C1 segment of cervical spinal cord (tissue), 14 donors: ENCODE measurements around the gene CLIC6.

Experiments used
- DNase-seq, 14 donors: peaks; one replicate each; lab custom pipeline; 2025; lab: John Stamatoyannopoulos, UW

The CLIC6 gene

DNA sequence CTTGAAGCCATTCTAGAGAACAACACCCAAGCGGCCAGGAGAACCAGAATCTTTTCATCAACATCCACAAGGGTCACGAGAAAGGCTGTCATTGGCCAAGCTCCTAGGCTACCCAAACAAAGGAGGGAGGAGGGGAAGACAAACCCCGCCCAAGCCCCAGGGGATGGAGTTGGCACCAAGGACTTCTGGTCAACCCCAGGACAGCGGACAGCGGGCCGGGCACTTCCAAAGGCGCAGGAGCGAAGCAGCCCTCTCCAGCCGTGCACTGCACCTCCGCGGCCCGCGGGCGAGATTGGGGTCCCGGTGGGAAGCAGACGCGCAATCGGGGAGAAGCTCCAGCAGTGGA, at the start of gene CLIC6:
Gene CLIC6 (plus strand): TSS at position 192 of the 346 bp plus-strand sequence. CDS start 395 bp downstream, outside the sequence.
- no peak for DNase-seq

DNA sequence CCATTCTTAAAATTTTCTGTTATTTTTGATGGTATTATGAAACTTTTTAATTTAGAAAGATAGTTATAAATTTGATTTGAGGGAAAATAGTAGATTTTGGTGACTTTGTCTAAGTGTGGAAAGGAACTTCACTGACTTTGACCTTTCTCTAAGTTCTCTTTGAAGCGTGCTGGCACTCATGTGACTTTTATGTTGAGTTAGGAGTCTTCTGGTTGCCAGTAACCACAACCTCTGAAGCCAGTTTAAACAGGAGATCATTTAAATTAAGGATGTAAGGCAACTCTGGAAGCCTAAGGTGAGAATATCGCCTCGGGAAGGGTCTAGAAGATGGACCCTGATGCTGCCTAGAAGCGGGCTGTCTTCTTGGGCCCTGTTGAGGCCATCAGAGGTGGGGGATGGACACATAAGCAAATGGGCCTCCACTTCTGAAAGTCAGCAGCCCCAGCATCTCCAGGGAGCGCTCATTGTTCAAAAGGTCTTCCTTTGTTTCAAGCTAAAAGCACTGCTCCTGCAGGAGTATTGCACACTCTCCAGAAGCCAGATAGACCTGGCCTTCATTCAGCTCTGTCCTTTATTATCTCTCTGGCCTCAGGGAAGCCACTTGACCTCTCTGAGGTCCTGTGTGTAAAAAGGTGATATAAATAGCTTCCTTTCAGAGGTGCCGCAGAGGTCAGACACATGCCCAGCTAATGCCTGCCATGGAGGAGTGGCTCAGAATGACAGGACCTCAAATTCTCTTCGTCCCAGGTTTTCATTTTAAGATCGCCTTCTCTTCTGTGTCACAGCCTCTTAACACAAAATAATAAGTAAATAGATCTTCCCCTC, 48.7 kb upstream of the CLIC6 start:
- DNase-seq, result no peak

DNA sequence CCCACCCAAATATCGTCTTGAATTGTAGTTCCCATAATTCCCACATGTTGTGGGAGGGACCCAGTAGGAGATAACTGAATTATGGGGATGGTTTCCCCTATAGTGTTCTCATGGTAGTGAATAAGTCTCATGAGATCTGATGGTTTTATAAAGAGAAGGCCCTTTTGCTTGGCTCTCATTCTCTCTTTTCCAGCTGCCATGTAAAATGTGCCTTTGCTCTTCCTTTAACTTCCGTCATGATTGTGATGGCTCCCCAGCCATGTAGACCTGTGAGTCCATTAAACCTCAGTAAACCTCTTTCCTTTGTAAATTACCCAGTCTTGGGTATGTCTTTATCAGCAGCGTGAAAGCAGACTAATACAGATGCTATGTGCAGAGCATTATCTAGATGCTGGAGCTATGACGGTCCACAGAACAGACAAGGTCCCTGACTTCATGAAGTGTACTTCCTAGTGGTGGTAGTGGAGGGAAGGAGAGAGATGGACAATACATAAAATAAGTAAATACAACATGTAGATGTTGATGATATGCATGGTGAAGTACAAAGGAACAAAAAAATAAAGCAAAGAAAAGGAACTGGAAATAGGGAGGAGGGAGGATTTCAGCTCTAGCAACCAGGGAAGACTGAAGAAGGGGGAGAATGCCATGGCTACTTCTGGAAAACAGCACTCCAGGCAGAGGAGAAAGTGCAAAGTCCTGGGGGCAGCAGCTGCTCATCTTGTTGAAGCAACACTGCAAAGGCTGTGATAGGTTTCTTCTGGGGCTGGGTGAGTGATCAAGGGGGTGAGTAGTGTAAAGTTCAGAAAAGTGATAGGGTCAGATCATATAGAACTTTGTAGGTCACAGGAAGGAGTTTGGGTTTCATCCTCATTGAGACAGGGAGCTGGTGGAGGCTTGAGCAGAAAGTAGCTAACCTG, 47.1 kb upstream of the CLIC6 start:
- DNase-seq, result no peak

DNA sequence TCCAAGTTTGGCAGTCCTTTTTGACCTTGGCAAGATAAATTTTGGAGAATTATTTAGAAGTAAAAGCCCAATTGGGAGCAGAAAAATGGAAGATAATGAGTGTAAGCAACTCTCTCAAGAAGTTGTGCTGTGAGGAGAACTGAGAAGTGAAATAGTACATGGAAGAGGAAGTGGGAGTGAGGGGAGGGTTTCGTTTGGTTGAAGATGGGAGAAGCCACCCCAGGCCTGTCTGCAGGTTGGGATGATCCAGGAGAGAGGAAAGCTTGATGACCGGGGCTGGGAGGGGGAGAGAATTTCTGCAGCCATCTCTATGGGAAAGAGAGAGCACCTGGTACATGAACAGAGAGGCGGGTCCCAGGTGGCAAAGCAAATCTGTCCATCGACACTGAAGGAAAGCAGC, 45.3 kb upstream of the CLIC6 start:
- DNase-seq, result no peak

GRCh38 chr21:34625030-34625593, 43.7 kb upstream of the CLIC6 start:
- no peak for DNase-seq

DNA sequence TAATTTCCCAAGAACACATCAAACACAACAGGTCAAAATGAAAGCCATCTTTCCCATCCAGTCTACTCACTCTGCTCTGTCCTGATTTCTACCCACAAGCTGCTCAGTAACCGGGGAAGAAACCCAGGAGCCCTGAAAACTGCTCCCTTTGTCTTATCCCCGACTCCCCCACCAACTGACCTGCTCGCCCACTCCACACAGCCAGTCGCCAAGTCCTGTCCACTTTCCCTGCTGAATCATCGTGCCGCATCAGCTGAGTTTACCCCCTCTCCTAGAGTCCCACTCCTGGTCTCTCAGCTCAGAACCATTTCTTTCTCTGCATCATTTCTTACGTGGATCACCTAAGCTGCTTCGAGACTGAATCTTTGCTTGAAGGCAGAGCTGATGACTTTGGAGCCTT, 42.7 kb upstream of the CLIC6 start:
- no peak for DNase-seq

DNA sequence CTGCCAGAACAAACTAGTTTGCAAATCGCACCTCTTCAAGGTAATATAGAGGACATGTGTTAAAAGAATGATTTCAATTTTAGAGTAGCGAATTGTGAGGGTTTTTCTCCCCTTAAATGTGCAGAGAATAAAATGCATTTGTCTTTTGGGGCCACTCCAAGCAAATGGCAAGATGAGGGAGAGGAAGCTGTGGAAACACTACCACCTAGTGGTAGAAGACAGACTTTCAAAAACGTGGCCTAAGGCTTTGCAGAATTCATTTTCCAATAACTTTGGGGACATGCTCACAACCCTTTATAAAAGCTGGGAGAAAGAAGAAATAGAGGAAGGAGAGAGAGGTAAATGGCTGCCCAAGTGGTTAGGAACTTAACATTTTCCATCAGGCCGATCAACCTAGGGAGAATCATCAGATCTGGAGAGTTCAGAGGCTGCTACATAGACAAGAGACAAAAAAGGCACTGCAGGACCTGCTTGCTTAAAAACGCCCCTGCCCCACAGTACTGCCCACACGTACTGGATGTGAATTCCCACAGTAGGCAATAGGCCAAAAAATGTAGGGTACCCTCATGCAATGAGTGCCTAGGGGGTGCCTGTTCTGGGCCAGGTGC, 38.2 kb upstream of the CLIC6 start:
- peak in 1 of 14 donors; percentile 18 for DNase-seq

- no peak for DNase-seq
These were observed 36.3 kb upstream of the CLIC6 start for GRCh38 chr21:34632498-34632897.

- no peak for DNase-seq
These were observed 33.5 kb upstream of the CLIC6 start for GRCh38 chr21:34635307-34635706.

DNA sequence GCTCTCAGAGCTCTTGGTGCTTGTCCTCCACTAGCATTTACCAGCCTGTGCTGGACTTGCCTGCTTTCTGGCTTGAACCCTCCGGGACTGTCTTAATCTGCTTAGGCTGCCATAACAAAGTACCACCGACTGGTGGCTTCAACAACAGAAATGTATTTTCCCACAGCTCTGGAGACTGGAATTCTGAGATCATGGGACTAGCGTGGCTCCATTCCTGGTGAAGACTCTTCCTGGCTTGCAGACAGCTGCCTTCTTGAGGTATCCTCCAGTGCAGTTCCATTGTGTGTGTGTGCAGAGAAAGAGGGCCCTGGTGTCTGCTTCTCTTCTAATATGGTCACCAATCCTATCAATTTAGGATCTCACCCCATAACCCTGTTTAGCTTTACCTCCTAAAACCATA, 31.8 kb upstream of the CLIC6 start:
- DNase-seq, result no peak

GRCh38 chr21:34639250-34639649, 29.5 kb upstream of the CLIC6 start:
- DNase-seq, result no peak

GRCh38 chr21:34639882-34640788, 28.7 kb upstream of the CLIC6 start:
- DNase-seq, result no peak

DNA sequence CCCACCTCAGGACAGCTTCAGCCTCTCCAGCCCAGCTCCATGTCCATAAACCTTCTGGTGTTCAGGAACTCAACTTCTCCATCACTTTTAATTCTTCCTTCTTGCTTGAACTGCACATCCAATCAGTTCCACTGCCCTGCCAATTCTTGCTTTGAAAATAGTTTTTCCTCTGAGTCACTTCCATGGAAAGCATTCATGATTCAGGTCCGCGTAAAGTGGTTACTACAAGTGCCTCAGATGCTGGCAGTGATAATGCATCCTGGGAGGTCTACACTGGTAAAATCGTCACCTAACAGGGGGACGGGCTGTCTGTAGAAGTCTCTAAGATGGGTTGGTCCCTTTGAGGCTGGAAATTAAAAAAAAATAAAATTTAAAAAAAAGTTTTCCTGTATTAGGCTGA, 27.9 kb upstream of the CLIC6 start:
- DNase-seq, result no peak

DNA sequence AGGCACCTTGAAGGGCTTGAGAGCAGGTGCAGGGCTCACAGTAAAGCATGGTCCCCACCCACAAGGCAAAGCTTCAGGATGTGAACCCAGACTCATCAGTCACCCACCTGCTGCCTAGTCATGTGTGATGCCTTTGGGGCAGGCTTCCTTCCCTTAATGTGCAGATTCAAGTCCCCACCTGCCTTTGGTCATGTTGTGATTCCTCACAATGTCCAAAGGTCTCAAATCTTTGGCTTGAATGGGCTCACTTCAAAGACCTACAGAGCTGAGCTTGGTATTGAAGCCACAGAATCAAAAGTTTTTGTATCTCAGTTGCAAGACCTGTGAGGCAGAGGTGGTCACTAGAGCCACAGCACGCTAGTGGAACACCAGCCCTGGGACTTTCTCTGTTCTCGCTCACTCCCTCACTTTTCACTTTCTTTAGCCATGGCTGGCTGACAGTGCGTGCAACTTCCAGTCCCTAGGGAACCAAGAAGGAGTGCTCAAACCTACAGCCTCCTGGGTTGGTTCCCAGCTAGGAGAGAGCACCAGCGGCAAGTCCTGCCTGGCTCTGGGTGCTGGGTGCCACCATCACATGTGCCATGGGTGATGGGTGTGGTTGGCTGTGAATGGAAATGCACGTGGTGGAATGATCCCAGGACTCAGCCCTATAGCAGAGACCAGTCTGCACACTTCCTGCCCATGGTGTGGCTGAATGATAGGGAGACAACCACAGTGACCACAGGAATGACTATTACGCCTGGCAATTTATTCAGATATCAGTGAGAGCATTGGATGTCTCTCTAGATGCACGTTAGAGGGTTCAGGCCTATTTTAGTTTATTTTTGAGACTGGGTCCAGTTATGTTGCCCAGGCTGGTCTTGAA, 26.4 kb upstream of the CLIC6 start:
- no peak for DNase-seq

- DNase-seq, result no peak
These were observed 24.0 kb upstream of the CLIC6 start for GRCh38 chr21:34644825-34645224.

- DNase-seq, result no peak
These were observed 21.2 kb upstream of the CLIC6 start for GRCh38 chr21:34647555-34647954.

DNA sequence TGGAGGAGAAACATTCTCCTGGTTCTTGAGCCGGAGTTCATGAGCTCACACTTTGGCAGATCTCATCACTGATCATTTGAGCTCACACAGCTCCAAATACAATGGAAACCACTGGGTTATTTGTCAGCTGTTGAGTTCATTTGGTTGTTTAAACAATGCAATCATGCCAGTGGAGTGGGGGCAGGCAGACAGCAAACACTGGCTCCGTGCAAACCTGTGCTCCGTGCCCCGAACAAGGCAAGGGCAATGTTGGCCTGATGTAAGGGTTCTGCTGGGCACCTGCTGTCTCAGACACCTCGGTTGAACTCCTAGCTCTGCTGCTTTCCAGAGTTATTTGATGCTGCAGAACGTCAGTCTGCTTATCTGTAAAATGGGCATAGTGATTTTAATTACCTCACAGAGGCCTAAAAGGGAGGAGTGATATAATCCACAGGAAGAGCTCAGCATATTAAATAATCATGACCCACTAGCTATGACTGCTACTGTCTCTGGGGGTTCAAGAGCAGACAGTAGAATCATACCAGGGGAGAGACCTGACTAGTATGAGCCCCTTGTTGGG, 20.0 kb upstream of the CLIC6 start:
- no peak for DNase-seq

DNA sequence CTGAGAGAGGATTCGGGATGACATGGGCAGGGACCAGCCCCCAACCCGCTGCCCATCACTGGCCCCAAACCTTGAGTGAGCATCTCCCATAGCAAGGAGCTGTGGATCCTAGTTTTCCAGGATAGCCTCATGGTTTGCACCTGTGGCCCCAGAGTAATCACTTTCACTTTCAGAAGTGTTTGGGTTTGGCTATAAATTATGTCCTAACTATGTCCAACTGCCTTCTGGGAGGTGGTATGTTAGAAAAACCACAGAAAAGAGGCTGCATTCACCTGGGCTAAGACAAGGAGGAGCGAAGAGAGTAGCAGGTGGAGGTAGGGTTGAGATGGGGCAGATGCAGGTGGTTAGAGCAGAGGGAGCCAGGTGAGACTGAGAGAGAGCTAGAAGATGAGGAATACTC, 19.4 kb upstream of the CLIC6 start:
- DNase-seq, result no peak

- DNase-seq, result no peak
These were observed 17.8 kb upstream of the CLIC6 start for GRCh38 chr21:34650861-34651431.
